Mucosa of descending colon (tissue), 3 donors: ENCODE results near the gene PDZRN4. TPM values are rescaled to one million over a fixed set of nuclear protein-coding genes. Genes with fewer than 3 reads are reported as not detected.

ENCODE experiments used
- ATAC-seq: fragments of 200-7000 bp; cut with Tn5 transposase; one replicate; pipeline ENCODE4 v1.9.1; 2020; ENCODE audit warnings: mild to moderate bottlenecking, moderate library complexity
- DNase-seq, 3 donors: peaks; one replicate each; pipeline ENCODE4 v3.0.0-alpha.2; 2020
- H3K36me3 ChIP-seq: fragments of 200-600 bp; one replicate; pipeline ENCODE4 v1.8.0; 2021; ENCODE audit warnings: low read depth, mild to moderate bottlenecking
- H3K4me1 ChIP-seq: fragments of 200-600 bp; one replicate; pipeline ENCODE4 v1.8.0; 2021; ENCODE audit warnings: low read depth, mild to moderate bottlenecking
- H3K4me3 ChIP-seq: fragments of 200-600 bp; one replicate; pipeline ENCODE4 v1.8.0; 2021; ENCODE audit warnings: mild to moderate bottlenecking
- H3K9me3 ChIP-seq: fragments of 200-600 bp; one replicate; pipeline ENCODE4 v1.8.0; 2021; ENCODE audit warnings: mild to moderate bottlenecking
- CTCF ChIP-seq: fragments of 200-600 bp; IDR thresholded peaks from one replicate; pipeline ENCODE4 v1.8.0; 2022; ENCODE audit warnings: antibody characterized with exemption, mild to moderate bottlenecking
- intact Hi-C, 2 donors: fragments of 100-400 bp; cut with DNase I in 1 of 2; cut with micrococcal nuclease in 1 of 2; formaldehyde crosslinking; loops; one replicate each; pipeline versions ENCODE4 v1.11.0 to v1.11.1; 2022; cut with DNase I, micrococcal nuclease
- total RNA-seq, 3 donors: library from RNA; stranded (reverse); fragmentation: NEBNext Ultra II Directional in 2 of 3; extraction: Animal tissue kit (Norgen Biotek cat#: 25700) in 2 of 3; gene quantifications; one replicate each; pipeline versions ENCODE4 v1.2.1 to v1.2.4, GENCODE V29; 2021 to 2023
- donor health status: DM: no; HTN: no; CAD: no; lungs with moderate emphysema.
- donor health status: DM: no; HTN: no; CAD: no.
- donor health status: DM: no; HTN: yes; CAD: no.

PDZRN4 gene
- total RNA-seq, 3 donors from 2014 or later, result 0.78 to 46.9 (median 2.0) TPM

DNA sequence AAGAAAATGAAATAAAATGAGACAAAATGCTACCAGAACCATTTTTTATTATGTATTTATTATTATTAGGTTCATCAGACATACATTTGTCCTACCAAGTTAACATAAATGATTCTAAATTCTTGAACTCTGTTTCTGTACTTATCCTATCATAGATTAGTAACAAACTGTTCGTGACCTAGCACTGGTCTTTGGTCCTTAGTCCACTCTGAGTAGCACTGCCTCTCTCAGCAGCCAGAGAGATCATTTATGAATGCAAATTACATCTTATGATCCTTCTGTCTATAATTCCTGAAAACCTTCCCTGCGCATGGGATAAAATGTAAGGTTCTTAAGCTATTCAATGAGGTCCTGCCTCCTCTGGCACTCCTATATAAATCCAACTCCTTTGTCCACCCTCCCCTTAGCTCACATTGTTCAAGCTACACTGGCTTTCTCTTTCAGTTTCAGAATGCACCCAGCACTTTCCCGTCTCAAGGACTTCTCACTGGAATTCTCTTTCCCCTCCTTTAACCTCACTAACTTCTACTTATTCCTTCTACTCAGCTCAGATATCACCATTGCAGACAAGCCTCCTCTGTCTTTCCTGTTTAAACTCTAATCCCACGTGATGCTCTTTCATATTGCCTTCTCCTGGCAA lies 17.1 kb downstream of the PDZRN4 start:
- peak; percentile 77 for ATAC-seq
- no peak overlapping the region for H3K4me3 ChIP-seq

DNA sequence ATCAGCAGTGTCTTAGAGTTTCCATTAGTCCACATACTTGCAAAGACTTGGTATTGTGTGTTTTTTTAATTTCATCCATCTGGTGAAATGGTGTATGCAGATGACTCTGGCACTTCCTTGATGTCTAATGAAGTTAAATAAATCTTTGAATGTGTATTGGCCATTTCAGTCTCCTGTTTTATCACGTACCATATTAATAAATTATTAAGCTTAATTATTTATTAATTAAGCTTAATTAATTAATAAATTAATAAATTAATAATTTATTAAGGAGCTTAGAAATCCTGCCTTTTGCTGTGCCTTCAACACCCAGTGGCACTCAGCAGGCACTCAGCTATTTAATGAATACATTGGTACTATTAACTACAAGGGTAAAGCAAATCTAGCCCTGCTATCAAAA lies 18.2 kb downstream of the PDZRN4 start:
- no peaks in the 10 kb centered on the region for H3K9me3 ChIP-seq
- no peak for TF ChIP-seq CTCF
- ATAC-seq (no peak), DNase-seq (no peak)
- no peaks in the 10 kb centered on the region for H3K36me3 ChIP-seq
- no peaks in the 10 kb centered on the region for H3K4me1 ChIP-seq
- intact Hi-C loops, result no loop called here
- no peak overlapping the region for H3K4me3 ChIP-seq

More for the DNA sequence above, 17.1 kb downstream of the PDZRN4 start:
- TF ChIP-seq CTCF, result no peak
- DNase-seq, result no peak
- Histone ChIP-seq H3K36me3 (no peaks in the 10 kb centered on the region), H3K9me3 (no peaks in the 10 kb centered on the region), H3K4me1 (no peaks in the 10 kb centered on the region)
- intact Hi-C loops, result no loop called here

GRCh38 chr12:41211448-41211847 lies 23.3 kb downstream of the PDZRN4 start:
- Histone ChIP-seq H3K4me1 (no peaks in the 10 kb centered on the region), H3K9me3 (no peaks in the 10 kb centered on the region), H3K36me3 (no peaks in the 10 kb centered on the region), H3K4me3 (no peak overlapping the region)
- intact Hi-C loops, result no loop called here
- ATAC-seq (no peak), DNase-seq (no peak)
- TF ChIP-seq CTCF, result no peak

DNA sequence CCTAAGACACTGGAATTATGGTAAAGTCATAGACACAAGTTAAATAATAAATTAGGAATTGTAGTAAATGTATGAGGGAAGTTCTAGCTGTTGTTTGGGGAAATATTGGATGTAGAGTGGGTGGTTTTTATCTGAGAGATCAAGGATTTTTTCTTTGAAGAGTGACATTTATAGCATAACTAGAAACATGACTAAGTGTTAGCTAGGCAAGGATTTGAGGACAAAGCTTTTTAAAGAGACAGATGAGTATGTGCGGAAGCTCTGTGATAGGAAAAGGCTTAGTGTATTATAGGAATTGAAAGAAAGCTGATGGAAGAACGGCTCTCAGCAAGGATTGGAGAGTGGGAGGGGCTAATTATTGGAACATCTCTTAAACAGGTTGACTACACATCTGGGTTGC lies 24.5 kb downstream of the PDZRN4 start:
- intact Hi-C loops, result no loop called here
- no peak for ATAC-seq
- Histone ChIP-seq H3K36me3 (no peaks in the 10 kb centered on the region), H3K9me3 (no peaks in the 10 kb centered on the region), H3K4me1 (no peaks in the 10 kb centered on the region), H3K4me3 (no peak overlapping the region)
- no peak for TF ChIP-seq CTCF
- DNase-seq, result no peak

GRCh38 chr12:41213107-41213506 lies 25.0 kb downstream of the PDZRN4 start:
- H3K9me3 ChIP-seq, result no peaks in the 10 kb centered on the region
- DNase-seq, result no peak
- no peaks in the 10 kb centered on the region for H3K4me1 ChIP-seq
- TF ChIP-seq CTCF, result no peak
- H3K36me3 ChIP-seq, result no peaks in the 10 kb centered on the region
- H3K4me3 ChIP-seq, result no peak overlapping the region
- intact Hi-C loops, result no loop called here
- ATAC-seq, result no peak

DNA sequence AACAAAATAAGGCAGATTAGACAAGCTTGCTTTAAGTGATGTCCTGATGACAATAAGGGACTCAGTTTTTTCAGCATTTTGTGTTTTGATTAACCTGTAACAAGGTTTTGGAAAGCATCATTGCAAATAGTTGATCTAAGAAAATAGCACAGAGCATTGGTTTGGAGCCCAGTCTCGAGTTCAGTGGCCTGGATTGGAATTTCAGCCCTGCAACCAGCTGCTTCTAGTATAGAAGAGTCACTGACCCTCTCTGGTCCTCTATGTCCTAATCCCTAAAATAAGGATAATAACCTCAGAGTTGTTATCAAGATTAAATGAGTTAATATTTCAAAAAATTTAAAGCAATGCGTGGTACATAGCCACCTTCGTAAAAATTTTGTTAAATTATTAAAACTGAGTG lies 25.5 kb downstream of the PDZRN4 start:
- Histone ChIP-seq H3K36me3 (no peaks in the 10 kb centered on the region), H3K4me1 (no peaks in the 10 kb centered on the region), H3K9me3 (no peaks in the 10 kb centered on the region), H3K4me3 (no peak overlapping the region)
- intact Hi-C loops, result no loop called here
- DNase-seq (no peak), ATAC-seq (no peak)
- TF ChIP-seq CTCF, result no peak
